D721Med (cell line): ENCODE data around the gene ABLIM1.

ENCODE experiments used
- DNase-seq: peaks from one replicate; pipeline ENCODE4 v3.0.0; 2011; ENCODE audit warnings: low spot score; ENCODE audit not compliant: insufficient read length
- FAIRE-seq: peaks from 2 replicates; lab custom pipeline; 2011; peaks lifted over from hg19 to GRCh38; lab: Jason Lieb, UNC
- TF ChIP-seq, protein P1 (sequence below): IDR thresholded peaks from 2 replicates; pipeline ENCODE4 v1.5.1; 2012; ENCODE audit warnings: mild to moderate bottlenecking, control low read depth; ENCODE audit not compliant: insufficient read depth; ENCODE audit errors: missing control alignments

Gene ABLIM1

DNA sequence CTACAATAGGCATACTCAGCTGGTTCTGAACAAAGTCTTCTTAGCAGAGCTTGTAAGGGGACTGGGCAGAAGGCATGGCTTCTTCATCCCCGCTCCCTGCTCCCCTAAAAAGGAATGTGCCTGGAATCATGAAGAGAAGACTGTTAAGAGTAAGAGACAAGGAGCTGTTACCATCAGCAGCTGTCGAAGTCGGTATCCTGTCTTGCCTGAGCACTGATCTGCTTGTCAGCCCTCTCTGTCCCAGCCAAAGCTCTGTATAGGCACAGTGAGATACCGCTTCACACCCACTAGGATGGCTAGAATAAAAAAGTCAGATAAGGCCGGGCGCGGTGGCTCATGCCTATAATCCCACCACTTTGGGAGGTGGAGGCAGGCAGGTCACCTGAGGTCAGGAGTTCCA is 2.4 kb downstream of the ABLIM1 start:
- TF ChIP-seq, protein P1, sequence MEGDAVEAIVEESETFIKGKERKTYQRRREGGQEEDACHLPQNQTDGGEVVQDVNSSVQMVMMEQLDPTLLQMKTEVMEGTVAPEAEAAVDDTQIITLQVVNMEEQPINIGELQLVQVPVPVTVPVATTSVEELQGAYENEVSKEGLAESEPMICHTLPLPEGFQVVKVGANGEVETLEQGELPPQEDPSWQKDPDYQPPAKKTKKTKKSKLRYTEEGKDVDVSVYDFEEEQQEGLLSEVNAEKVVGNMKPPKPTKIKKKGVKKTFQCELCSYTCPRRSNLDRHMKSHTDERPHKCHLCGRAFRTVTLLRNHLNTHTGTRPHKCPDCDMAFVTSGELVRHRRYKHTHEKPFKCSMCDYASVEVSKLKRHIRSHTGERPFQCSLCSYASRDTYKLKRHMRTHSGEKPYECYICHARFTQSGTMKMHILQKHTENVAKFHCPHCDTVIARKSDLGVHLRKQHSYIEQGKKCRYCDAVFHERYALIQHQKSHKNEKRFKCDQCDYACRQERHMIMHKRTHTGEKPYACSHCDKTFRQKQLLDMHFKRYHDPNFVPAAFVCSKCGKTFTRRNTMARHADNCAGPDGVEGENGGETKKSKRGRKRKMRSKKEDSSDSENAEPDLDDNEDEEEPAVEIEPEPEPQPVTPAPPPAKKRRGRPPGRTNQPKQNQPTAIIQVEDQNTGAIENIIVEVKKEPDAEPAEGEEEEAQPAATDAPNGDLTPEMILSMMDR, result no peak
- DNase-seq, result no peak
- no peak for FAIRE-seq

DNA sequence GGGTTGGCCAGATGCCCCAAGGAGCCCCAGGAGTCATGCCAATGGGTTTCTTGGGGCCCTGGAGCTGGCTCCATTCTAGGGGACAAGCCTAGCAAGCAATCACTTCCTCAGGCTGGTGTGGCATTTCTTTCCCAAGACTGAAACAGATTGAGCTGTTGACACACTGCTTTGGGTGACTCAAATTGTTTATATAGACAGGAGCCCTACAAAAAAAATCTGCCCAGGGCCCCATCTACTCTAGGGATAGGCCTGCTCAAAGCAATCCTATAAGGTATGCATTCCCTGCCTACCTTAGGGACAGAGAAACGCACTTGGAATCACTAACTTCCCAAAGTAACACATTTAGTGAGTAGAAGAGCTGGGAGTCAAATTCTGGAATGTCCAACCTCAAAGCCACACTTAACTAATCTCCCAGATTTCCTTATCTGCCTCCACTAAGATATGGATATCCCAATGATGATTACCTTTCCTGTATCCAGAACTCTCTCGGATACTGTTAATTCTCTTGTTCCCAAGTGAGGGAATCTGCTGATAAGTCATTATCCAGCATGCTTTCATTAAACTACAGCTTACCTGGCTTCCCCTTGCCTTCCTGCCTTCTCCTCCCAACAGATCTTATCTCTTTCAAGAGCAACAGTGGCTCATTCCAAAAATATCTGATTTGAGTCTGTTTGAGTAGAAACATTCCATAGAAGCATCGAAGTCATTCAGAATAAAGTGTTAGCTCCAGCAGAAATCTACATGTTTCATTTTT is 3.1 kb downstream of the ABLIM1 start:
- FAIRE-seq (no peak), DNase-seq (no peak)
- TF ChIP-seq, protein P1, result no peak

DNA sequence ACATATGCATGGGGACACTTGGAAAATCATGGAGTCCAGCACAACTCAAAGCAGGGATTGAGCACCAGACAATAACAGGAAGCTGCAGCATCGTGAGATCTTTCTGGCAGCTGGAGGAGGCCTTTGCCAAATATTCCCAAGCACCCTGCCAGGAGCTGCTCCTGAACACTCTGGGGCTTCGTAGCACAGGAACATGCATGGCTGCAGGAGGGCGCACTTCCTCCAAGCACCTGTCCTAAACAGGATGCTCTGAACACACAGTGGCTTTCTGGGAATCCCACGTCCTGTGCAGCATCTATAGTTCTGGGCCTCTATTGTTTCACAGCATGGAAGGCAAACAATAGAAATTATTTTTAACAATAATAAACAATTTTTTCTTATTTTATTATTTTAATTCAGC is 4.1 kb downstream of the ABLIM1 start:
- TF ChIP-seq, protein P1, result no peak
- no peak for DNase-seq
- FAIRE-seq, result no peak

GRCh38 chr10:114652402-114653368 is 5.4 kb downstream of the ABLIM1 start:
- FAIRE-seq, result no peak
- TF ChIP-seq, protein P1, result no peak

GRCh38 chr10:114650831-114651230 is 7.2 kb downstream of the ABLIM1 start:
- FAIRE-seq (no peak), DNase-seq (no peak)
- TF ChIP-seq, protein P1, result no peak

More at GRCh38 chr10:114652402-114653368, 5.4 kb downstream of the ABLIM1 start:
- no peak for DNase-seq

GRCh38 chr10:114650266-114650665 is 7.8 kb downstream of the ABLIM1 start:
- TF ChIP-seq, protein P1, result no peak
- no peak for FAIRE-seq
- no peak for DNase-seq
